Fibroblast of the aortic adventitia (primary cell): ENCODE measurements around the gene PF4V1. TPM values are rescaled to one million over a fixed set of nuclear protein-coding genes. Genes with fewer than 3 reads are reported as not detected.

Experiments used
- DNase-seq: peaks from one replicate; pipeline ENCODE4 v3.0.0-alpha.2; 2010; ENCODE audit warnings: low read depth
- H3K4me3 ChIP-seq: 2 replicates; pipeline ENCODE4 v1.5.1; 2011; ENCODE audit warnings: low read depth, mild to moderate bottlenecking, control low read depth, low read length, moderate library complexity
- CTCF ChIP-seq: IDR thresholded peaks from 2 replicates; pipeline ENCODE4 v1.5.1; 2011; ENCODE audit warnings: mild to moderate bottlenecking, low read length, control low read depth, inconsistent platforms; ENCODE audit not compliant: insufficient read depth
- total RNA-seq: library from RNA; depleted of rRNA; stranded (reverse); fragments of >200 nt; gene quantifications from 2 replicates; pipeline ENCODE4 v1.2.3, GENCODE V29; 2012; ENCODE audit warnings: low replicate concordance

PF4V1 gene
- total RNA-seq, 1 donor, result not detected

- TF ChIP-seq CTCF, result no peak
- H3K4me3 ChIP-seq, result no peak overlapping the region
- DNase-seq, result peak; percentile 85
Observed at GRCh38 chr4:73832651-73833237, 20.4 kb upstream of the PF4V1 start.

- TF ChIP-seq CTCF, result no peak
- H3K4me3 ChIP-seq, result peak within 1 kb of the TSS; percentile 63
Observed at GRCh38 chr4:73836373-73837279, 16.5 kb upstream of the PF4V1 start, which contains the start of gene CXCL6. TSS of gene CXCL6 (plus strand) at chr4:73836678. CDS start at chr4:73836751, 73 bp downstream.

GRCh38 chr4:73839071-73839470 is 14.0 kb upstream of the PF4V1 start:
- TF ChIP-seq CTCF, result no peak
- no peak overlapping the region for H3K4me3 ChIP-seq
- DNase-seq, result no peak

More at GRCh38 chr4:73836373-73837279, 16.5 kb upstream of the PF4V1 start, which contains the start of gene CXCL6:
- DNase-seq, result no peak

DNA sequence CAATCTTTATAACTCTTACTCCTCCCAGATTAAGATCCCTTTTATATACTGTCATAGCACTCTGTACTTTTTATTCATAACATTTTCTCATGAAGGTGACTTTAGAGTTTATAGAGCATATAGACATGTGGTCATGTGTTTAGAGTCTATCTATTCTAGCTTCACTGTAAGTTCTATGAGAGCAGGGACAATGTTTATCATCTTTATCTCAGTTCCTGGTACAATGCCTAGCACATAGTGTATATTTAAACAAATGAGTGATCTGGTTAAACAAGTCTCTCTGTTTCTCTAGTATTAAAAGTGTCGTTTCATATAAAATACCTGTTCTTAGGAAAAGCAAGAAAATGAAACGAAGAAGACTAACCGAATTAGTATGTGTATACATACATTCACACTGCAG is 13.4 kb upstream of the PF4V1 start:
- no peak for TF ChIP-seq CTCF
- no peak for DNase-seq
- no peak overlapping the region for H3K4me3 ChIP-seq

- peak; percentile 91 for DNase-seq
- no peak for TF ChIP-seq CTCF
Observed at GRCh38 chr4:73841243-73841925, 11.7 kb upstream of the PF4V1 start.

DNA sequence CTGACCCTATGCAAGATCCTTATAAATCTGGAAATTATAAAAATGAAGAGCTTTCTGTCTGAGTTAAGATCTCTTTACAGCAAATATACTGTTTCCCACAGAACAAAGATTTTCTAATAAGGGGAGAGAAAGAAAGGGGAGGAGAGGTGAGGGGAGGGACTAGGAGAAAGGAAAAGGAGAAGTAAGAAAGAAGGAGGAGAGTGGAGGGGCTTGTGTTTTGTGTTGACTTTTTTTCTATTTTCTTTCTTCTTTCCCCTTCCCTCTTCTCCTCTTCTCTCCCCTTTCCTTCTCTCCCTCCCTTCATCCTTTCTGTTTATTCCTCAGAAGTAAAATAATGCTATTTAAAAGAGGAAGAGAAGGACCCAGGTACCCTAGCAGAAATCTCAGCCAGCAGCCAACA is 10.4 kb upstream of the PF4V1 start:
- no peak for TF ChIP-seq CTCF
- H3K4me3 ChIP-seq, result no peak overlapping the region
- no peak for DNase-seq

More at GRCh38 chr4:73841243-73841925, 11.7 kb upstream of the PF4V1 start:
- no peak overlapping the region for H3K4me3 ChIP-seq
